GM21423 (cell line): Measurements from ENCODE around the gene UNC13D.

Experiments used
- ATAC-seq: cut with Tn5 transposase; IDR thresholded peaks from one replicate; pipeline ENCODE4 v1.9.1; 2021; ENCODE audit warnings: mild to moderate bottlenecking, moderate library complexity; ENCODE audit not compliant: unreplicated experiment

UNC13D gene

GRCh38 chr17:75835654-75835987, 8.6 kb downstream of the UNC13D start:
- ATAC-seq = no peak

DNA sequence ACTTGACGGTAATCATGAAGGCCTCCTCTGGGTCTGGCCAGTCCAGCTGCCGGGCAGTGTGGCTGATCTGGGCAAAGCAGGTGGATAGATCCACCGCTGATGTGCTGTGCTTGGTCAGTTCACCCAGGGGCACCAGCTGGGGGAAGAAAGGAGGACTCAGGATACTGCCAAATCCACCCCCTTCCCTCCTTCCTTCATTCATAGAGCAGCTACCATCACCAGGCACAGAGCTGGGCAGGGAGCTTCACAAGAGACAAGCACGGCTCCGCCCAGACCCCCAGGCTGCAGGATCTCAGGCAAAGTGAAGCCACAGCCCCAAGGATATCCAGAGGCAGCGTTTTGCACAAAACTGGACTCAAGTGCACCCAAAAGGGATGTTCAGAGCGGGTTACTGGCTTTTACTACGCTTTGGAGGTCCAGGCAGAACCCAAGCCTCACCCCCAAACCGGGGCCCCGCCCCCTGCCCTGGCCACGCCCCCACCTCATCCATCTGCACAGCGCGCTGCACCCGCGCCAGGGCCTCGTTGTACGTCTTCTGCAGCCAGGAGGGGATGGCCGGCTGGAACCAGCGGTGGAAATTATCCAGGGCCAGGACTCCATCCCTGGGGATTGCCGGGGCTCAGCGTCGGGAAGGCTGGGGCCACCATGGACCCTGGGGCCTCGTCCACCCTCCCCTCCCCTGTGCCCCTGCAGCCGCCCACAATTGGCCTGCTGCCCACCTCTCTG, 9.1 kb downstream of the UNC13D start:
- no peak for ATAC-seq

- no peak for ATAC-seq
Observed at GRCh38 chr17:75834279-75834920, 9.8 kb downstream of the UNC13D start.

GRCh38 chr17:75832652-75833400, 11.4 kb downstream of the UNC13D start:
- no peak for ATAC-seq

DNA sequence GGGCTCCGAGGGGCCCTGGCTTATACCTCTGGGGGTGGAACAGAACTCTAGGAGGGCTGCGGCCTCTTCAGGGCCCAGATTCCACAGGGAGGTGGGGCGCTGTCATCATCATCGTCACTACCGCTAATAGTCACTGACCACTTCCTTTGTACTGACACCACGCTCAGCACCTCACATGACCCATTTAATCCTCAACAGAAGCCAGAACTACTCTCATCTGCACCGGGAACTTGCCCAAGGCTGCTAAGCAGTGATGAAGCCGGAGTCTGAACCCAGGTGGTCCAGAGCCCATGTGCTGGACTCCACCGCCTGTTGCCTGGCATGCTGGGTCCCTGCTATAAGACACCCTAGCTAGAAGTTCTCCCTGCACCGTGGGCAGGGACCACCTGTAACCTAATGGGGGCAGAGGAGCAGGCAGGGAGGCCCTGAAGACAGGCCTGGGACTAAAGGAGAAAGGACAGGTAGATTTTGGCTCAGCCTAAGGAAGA, 12.0 kb downstream of the UNC13D start:
- ATAC-seq = no peak

GRCh38 chr17:75831032-75831571, 13.1 kb downstream of the UNC13D start:
- no peak for ATAC-seq

- ATAC-seq = no peak
Observed at GRCh38 chr17:75830164-75831031, 13.8 kb downstream of the UNC13D start.

DNA sequence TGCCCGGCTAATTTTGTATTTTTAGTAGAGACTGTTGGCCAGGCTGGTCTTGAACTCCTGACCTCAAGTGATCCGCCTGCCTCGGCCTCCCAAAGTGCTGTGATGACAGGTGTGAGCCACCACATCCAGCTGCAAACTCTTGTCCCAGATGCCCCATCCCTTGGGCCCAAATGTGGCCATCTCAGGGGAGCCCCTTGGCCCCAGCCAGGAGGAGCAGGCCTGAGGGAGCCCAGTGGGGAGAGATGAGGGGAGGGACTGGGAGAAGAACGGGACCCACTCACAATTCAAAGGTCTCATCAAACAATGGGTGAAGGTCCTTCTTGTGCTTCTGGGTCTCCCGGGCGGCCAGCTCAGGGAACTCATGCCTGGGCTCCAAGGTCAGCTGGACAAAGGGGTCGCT, 14.5 kb downstream of the UNC13D start:
- no peak for ATAC-seq

- ATAC-seq = no peak
Observed at GRCh38 chr17:75828741-75829140, 15.5 kb downstream of the UNC13D start.

- ATAC-seq = no peak
Observed at GRCh38 chr17:75828076-75828400, 16.2 kb downstream of the UNC13D start.

DNA sequence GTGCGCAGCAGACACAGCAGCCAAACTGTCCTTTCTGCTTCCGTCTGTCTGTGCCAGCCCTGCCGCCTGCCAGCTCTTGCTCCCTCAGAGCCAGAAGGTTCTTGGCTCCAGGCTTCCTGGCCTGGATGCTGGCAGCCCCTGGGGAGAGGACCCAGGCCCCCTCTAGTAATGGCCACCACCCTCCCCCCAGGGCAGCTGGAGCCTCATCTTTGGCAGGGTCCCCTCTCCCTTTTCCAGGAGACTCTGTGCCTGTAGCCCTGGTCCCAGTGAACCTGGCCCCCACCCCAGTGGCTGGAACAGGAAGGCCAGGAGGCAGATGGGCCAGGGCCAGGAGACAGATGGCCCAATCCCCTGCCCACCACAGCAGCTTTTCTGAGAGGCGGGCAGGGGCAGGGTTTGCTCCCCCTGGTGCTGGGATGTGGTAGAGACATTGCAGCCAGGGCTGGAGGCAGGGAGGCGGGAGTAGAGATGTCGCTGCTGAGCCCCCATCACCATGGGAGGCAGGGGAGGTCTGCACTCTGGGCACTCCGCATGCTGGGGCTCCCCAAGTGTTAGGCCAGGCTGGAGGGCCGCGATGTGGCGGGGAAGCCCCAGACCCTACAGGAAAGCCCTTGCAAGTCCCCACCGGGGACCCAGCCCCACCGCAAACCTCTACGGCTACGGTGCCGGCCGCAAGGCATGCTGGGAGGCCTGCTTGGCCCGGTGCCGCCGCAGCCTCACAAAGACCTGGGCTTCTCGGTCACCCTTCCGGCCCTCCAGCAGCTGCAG, 16.7 kb downstream of the UNC13D start:
- no peak for ATAC-seq

DNA sequence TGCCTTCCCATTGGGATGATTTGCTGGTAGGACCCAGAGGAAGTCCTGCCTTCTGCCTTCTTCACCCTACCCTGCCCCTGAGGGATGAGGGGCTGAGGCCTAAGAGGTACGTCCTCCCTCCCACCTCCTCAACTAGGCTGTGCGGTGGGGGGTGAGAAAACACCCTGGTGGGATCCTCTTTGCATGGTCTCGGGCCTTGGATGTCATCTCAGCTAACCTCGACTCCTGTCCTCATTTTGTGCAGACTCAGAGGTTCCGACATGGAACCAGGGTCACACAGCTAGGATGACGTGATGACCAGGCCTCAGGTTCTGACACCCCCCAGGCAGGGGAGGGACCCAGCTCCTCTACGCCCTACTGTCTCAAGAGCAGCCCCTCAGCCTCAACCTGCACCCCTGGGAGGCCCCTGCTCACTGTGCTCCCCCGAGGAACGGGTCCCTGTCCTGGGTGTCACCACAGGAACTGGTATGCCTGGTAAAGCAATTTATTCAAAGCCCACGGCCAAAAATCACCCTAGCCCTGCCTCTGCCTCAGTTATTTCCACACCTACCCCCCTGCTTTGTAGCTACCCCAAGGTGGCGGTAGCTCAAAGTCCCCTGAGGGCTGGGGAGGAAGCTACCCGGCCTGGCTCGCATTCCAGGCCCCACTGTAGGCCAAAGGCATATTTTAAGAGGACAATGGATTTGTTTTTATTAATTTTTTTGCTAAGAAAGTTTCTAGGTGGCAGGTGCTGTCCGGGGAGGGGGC, 17.5 kb downstream of the UNC13D start:
- no peak for ATAC-seq

- ATAC-seq = no peak
Observed at GRCh38 chr17:75825748-75826370, 18.3 kb downstream of the UNC13D start.

DNA sequence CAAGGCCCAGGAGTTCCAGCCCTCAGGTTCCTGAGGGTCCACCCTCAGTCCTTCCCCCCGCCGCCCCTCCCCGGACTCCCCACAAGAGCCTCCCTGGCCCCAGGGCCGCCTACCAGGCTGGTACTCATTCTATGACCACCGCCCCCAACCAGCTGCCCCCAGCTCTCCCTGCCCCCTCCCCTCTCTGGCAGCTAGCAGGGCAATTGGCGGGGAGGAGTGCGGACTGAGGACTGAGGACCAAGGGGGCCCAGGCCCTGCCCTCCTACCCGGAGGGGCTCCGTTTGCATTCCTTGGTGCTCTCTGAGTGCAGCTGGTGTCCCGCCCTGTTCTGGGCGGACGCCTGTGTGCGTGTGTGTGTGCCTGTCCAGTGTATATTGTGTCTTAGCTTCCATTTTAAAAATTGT, 19.1 kb downstream of the UNC13D start:
- no peak for ATAC-seq

GRCh38 chr17:75824666-75825065, 19.5 kb downstream of the UNC13D start:
- ATAC-seq = no peak

- ATAC-seq = no peak
Observed at GRCh38 chr17:75824050-75824552, 20.1 kb downstream of the UNC13D start.

GRCh38 chr17:75823257-75824041, 20.8 kb downstream of the UNC13D start:
- ATAC-seq = no peak

DNA sequence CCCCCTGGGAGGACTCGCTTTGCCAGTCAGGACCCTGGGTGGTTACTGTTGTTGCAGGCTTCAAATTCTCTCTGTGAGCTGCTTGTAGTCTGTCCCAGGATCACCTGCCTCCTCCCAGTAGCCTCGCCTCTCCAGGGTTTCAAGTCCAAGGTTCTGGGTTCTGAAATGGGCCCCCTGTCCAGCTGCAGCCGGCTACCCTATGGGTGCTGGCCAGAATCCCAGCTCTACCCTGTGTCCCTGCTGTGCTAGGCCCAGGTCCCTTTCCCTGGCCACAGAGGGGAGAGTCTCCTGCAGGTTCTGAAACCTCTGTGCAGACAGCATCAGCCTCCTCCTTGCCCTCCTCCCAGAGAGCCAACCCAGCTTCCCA, 21.4 kb downstream of the UNC13D start:
- no peak for ATAC-seq
